H1 (cell line): ENCODE results near the gene FCMR. TPM values are rescaled to one million over a fixed set of nuclear protein-coding genes. Genes with fewer than 3 reads are reported as not detected.

Source experiments
- CTCF ChIA-PET: fragments of 300-600 bp; sonication (Branson Sonifier 250); formaldehyde crosslinking; loops from one replicate; lab custom pipeline; 2021; ENCODE audit not compliant: partially characterized antibody; lab: Charles Lee
- POLR2A ChIA-PET: fragments of 300-600 bp; sonication (Branson Sonifier 250); formaldehyde crosslinking; loops from one replicate; lab custom pipeline; 2021; ENCODE audit warnings: inconsistent platforms; ENCODE audit not compliant: partially characterized antibody; lab: Charles Lee
- DNase-seq, 2 experiments: peaks; one replicate each; pipeline versions ENCODE4 v3.0.0 to v3.0.0-alpha.2; 2010 to 2022; ENCODE audit warnings: low spot score in 2 of 2, low read depth in 1 of 2, mixed read lengths in 1 of 2
- FAIRE-seq: peaks from 2 replicates; lab custom pipeline; 2011; peaks lifted over from hg19 to GRCh38; lab: Jason Lieb, UNC
- H2AFZ ChIP-seq: 2 replicates; pipeline ENCODE4 v1.8.1; 2012; ENCODE audit warnings: low read length, inconsistent platforms
- H2AK5ac ChIP-seq: 2 replicates; pipeline ENCODE4 v1.6.1; 2013; ENCODE audit warnings: low read depth, low read length
- H2BK120ac ChIP-seq: replicated peaks from 2 replicates; pipeline ENCODE3; 2013; ENCODE audit warnings: low read depth, low read length, inconsistent platforms
- H2BK12ac ChIP-seq: 2 replicates; pipeline ENCODE4 v1.6.1; 2013; ENCODE audit warnings: low read depth, low read length
- H2BK15ac ChIP-seq: 2 replicates; pipeline ENCODE4 v1.6.1; 2013; ENCODE audit warnings: low read length
- H2BK20ac ChIP-seq: 2 replicates; pipeline ENCODE4 v1.6.1; 2013; ENCODE audit warnings: low read length
- H2BK5ac ChIP-seq: 2 replicates; pipeline ENCODE4 v1.6.1; 2013; ENCODE audit warnings: low read depth, low read length
- H3K14ac ChIP-seq: 2 replicates; pipeline ENCODE4 v1.6.1; 2013; ENCODE audit warnings: inconsistent platforms; ENCODE audit not compliant: insufficient read length
- H3K18ac ChIP-seq: 2 replicates; pipeline ENCODE4 v1.6.1; 2013; ENCODE audit warnings: low read length; ENCODE audit errors: extremely low read depth
- H3K23ac ChIP-seq: 2 replicates; pipeline ENCODE4 v1.6.1; 2013; ENCODE audit warnings: inconsistent platforms; ENCODE audit not compliant: insufficient read length
- H3K23me2 ChIP-seq: 2 replicates; pipeline ENCODE4 v1.6.1; 2013; ENCODE audit warnings: low read depth, low read length
- H3K27ac ChIP-seq: 2 replicates; pipeline ENCODE4 v1.6.1; 2011; ENCODE audit warnings: low read depth, low read length, inconsistent platforms
- H3K27me3 ChIP-seq, 4 experiments: replicated peaks in 1 of 4; 1 replicate in 1 of 4; 2 replicates in 3 of 4; pipeline versions ENCODE4 v1.6.1 to v1.8.1; 2011 to 2013; ENCODE audit warnings: low read length in 3 of 4, mild to moderate bottlenecking in 3 of 4, inconsistent platforms in 2 of 4, mixed read lengths in 2 of 4, moderate library complexity in 1 of 4; ENCODE audit not compliant: control insufficient read depth in 3 of 4, insufficient read depth in 3 of 4; ENCODE audit errors: extremely low read depth in 1 of 4
- H3K36me3 ChIP-seq, 4 experiments: 2 replicates each; pipeline versions ENCODE4 v1.6.1 to v1.8.1; 2011 to 2013; ENCODE audit warnings: mild to moderate bottlenecking in 4 of 4, low read length in 3 of 4, moderate library complexity in 2 of 4, control low read depth in 1 of 4, inconsistent platforms in 1 of 4; ENCODE audit not compliant: insufficient read depth in 4 of 4, control insufficient read depth in 2 of 4
- H3K4ac ChIP-seq: replicated peaks from 2 replicates; pipeline ENCODE3; 2013; ENCODE audit warnings: low read length, low read depth, mixed read lengths, inconsistent platforms; ENCODE audit not compliant: insufficient read length
- H3K4me1 ChIP-seq, 4 experiments: replicated peaks in 1 of 4; 1 replicate in 1 of 4; 2 replicates in 3 of 4; pipeline versions ENCODE4 v1.6.1 to v1.8.1; 2011 to 2013; ENCODE audit warnings: low read length in 3 of 4, inconsistent platforms in 2 of 4, mixed read lengths in 1 of 4; ENCODE audit not compliant: insufficient read depth in 4 of 4, control insufficient read depth in 3 of 4
- H3K4me2 ChIP-seq, 2 experiments: 2 replicates each; pipeline versions ENCODE4 v1.6.1 to v1.8.1; 2011 to 2013; ENCODE audit warnings: low read depth in 2 of 2, low read length in 2 of 2, control low read depth in 1 of 2, inconsistent platforms in 1 of 2, mild to moderate bottlenecking in 1 of 2; ENCODE audit not compliant: insufficient read depth in 1 of 2
- H3K4me3 ChIP-seq, 4 experiments: fragments of 200-600, 300-600 bp in 1 of 4; sonication (generic), shearing (Covaris generic), sonication (Bioruptor Twin) in 1 of 4; 2 replicates each; pipeline versions ENCODE4 v1.5.1 to v1.8.1; 2011 to 2016; ENCODE audit warnings: low read length in 4 of 4, low read depth in 3 of 4, control low read depth in 2 of 4, inconsistent platforms in 2 of 4, mild to moderate bottlenecking in 2 of 4, mixed read lengths in 1 of 4, moderate library complexity in 1 of 4; ENCODE audit not compliant: insufficient read depth in 2 of 4; ENCODE audit errors: extremely low read depth in 1 of 4
- H3K56ac ChIP-seq: replicated peaks from 2 replicates; pipeline ENCODE3; 2013; ENCODE audit warnings: low read depth, mild to moderate bottlenecking, mixed read lengths, low read length, inconsistent platforms; ENCODE audit not compliant: insufficient read length
- H3K79me1 ChIP-seq: 2 replicates; pipeline ENCODE4 v1.6.1; 2013; ENCODE audit warnings: low read depth, low read length, control low read depth
- H3K79me2 ChIP-seq, 2 experiments: 2 replicates each; pipeline versions ENCODE4 v1.6.1 to v1.8.1; 2012 to 2013; ENCODE audit warnings: low read length in 2 of 2, mild to moderate bottlenecking in 2 of 2, inconsistent platforms in 1 of 2; ENCODE audit not compliant: insufficient read depth in 2 of 2, control insufficient read depth in 1 of 2
- H3K9ac ChIP-seq, 4 experiments: replicated peaks in 1 of 4; 1 replicate in 1 of 4; 2 replicates in 3 of 4; pipeline versions ENCODE4 v1.6.1 to v1.8.1; 2011 to 2013; ENCODE audit warnings: low read depth in 3 of 4, low read length in 3 of 4, control low read depth in 2 of 4, mild to moderate bottlenecking in 2 of 4, moderate library complexity in 2 of 4, inconsistent platforms in 1 of 4; ENCODE audit errors: extremely low read depth in 1 of 4
- H3K9me3 ChIP-seq, 2 experiments: 2 replicates each; pipeline versions ENCODE4 v1.6.1 to v1.8.1; 2012 to 2013; ENCODE audit warnings: mild to moderate bottlenecking in 2 of 2, moderate library complexity in 2 of 2, control low read depth in 1 of 2, inconsistent platforms in 1 of 2, low read depth in 1 of 2, low read length in 1 of 2, mixed read lengths in 1 of 2; ENCODE audit not compliant: insufficient read depth in 2 of 2
- H4K20me1 ChIP-seq, 2 experiments: replicated peaks in 1 of 2; 2 replicates each; pipeline versions ENCODE3 to v1.8.1; 2011 to 2013; ENCODE audit warnings: inconsistent platforms in 2 of 2, low read length in 2 of 2, mild to moderate bottlenecking in 1 of 2; ENCODE audit not compliant: insufficient read depth in 2 of 2, control insufficient read depth in 1 of 2
- H4K5ac ChIP-seq: 2 replicates; pipeline ENCODE4 v1.6.1; 2013; ENCODE audit warnings: low read length, low read depth, mixed read lengths, inconsistent platforms; ENCODE audit not compliant: insufficient read length
- H4K8ac ChIP-seq: 2 replicates; pipeline ENCODE4 v1.8.0; 2013; ENCODE audit warnings: mild to moderate bottlenecking, moderate library complexity, low read length, inconsistent platforms; ENCODE audit not compliant: insufficient read depth; ENCODE audit errors: extremely low read depth
- H4K91ac ChIP-seq: replicated peaks from 2 replicates; pipeline ENCODE3; 2013; ENCODE audit warnings: low read length, mixed read lengths, inconsistent platforms; ENCODE audit not compliant: insufficient read length
- GABPA ChIP-seq: IDR thresholded peaks from 2 replicates; pipeline ENCODE4 v1.6.1; 2011; ENCODE audit warnings: mild to moderate bottlenecking, low read length, moderate library complexity, borderline replicate concordance; ENCODE audit not compliant: insufficient read depth
- GTF2F1 ChIP-seq: IDR thresholded peaks from 2 replicates; pipeline ENCODE4 v1.6.1; 2012; ENCODE audit warnings: low read depth, low read length, improper control_type of control experiment, borderline replicate concordance
- SP1 ChIP-seq: IDR thresholded peaks from 2 replicates; pipeline ENCODE4 v1.6.1; 2011; ENCODE audit warnings: low read depth, low read length
- WGBS, 2 experiments: shearing (Covaris generic) in 1 of 2; methylation state at CpG; one replicate each; pipeline versions ENCODE4 v1.1.6 to v1.1.7; 2013 to 2015; ENCODE audit warnings: low lambda C conversion rate in 2 of 2, mixed read lengths in 2 of 2, inconsistent platforms in 1 of 2, low coverage in 1 of 2, missing lambda C conversion rate in 1 of 2; ENCODE audit not compliant: insufficient replicate concordance in 2 of 2, insufficient coverage in 1 of 2, insufficient read length in 1 of 2; ENCODE audit errors: extremely low coverage in 1 of 2, missing lambda C conversion rate in 1 of 2; 5-methylcytosine and 5-hydroxymethylcytosine counted together
- polyA plus RNA-seq, 7 experiments: library from polyadenylated mRNA; depleted of rRNA in 3 of 7; stranded (reverse) in 5 of 7; unstranded in 2 of 7; fragments of >200 nt in 5 of 7; fragments of 200-250 nt in 2 of 7; gene quantifications; 1 replicate in 5 of 7; 2 replicates in 1 of 7; 4 replicates in 1 of 7; pipeline versions ENCODE4 v1.2.1 to v1.2.3, GENCODE V29; 2011 to 2013; ENCODE audit warnings: missing spikeins in 2 of 7, mixed read lengths in 2 of 7
- total RNA-seq: library from RNA; stranded (reverse); fragmentation: NEBNext Ultra II Directional; extraction: Animal tissue kit (Norgen Biotek cat#: 25700); gene quantifications from 2 replicates; pipeline ENCODE4 v1.2.1, GENCODE V29; 2021
- TF ChIP-seq, protein P1 (sequence below): IDR thresholded peaks from 2 replicates; pipeline ENCODE4 v1.6.1; 2012; ENCODE audit warnings: low read length, inconsistent platforms

FCMR gene
- total and polyA plus RNA-seq, 2 of the 8 experiments (the other 6 are each of a cell fraction or from before 2014, with no cell fraction given) = 0.53 TPM; not detected in 1

DNA sequence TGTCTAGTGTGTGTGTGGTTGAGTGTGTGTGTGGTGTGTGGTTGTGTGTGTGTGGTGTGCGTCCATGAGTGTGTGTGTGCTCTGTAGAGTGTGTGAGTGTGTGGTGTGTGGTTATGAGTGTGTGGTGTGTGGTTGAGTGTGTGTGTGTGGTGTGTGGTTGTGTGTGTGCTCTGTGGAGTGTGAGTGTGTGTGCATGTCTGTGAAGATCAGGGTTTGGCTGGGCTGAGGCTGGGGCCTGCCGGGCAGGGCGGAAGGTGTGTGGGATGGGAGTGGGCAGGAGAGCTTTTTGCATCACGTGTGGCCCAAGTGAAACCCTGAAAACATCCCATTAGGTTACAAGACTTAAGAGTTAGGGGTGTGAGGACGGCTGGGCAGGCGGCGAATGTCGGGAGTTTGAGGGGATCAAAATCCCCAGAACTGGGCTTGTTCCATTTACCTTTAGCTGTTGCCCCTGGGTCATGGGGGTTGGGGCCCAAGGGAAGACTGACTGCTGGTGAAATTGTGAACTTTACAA, 2.9 kb upstream of the FCMR start:
- H3K9ac ChIP-seq = no peak overlapping the region
- no peak overlapping the region for H3K23ac ChIP-seq
- no peak overlapping the region for H3K4me3 ChIP-seq
- peak overlapping the region; percentile 90; the same call in 1 of the 2 replicates for H2BK15ac ChIP-seq
- DNase-seq (no peak), FAIRE-seq (no peak)
- H3K36me3 ChIP-seq = peaks cover 0 to 5% (median 0%) of the 10 kb centered on the region in 4 experiments; a peak in 1 of 8 replicates
- ChIA-PET CTCF (interaction anchor here (0.6 to 13.8 kb wide), 14 partner anchors 7 to 184 kb away, joined by 3 to 226 read pairs (median 4); partner anchors contain the start of genes FCMR, IL20 and PIGR), POLR2A (interaction anchor here (0.9 to 1.0 kb wide), 2 partner anchors 12 to 48 kb away, joined by 3 read pairs; no protein-coding TSS in a partner anchor)
- H3K56ac ChIP-seq = peak overlapping the region; percentile 94
- peaks cover 0 to 2% (median 0%) of the 10 kb centered on the region in 4 experiments; a peak in 1 of 7 replicates for H3K27me3 ChIP-seq
- H4K8ac ChIP-seq = no peak overlapping the region
- H2BK20ac ChIP-seq = peak overlapping the region; percentile 3; the same call in 1 of the 2 replicates
- no peak overlapping the region; a peak in 1 of 4 replicates for H3K4me2 ChIP-seq
- H3K4me1 ChIP-seq = no peaks in the 10 kb centered on the region
- H3K79me2 ChIP-seq = no peaks in the 10 kb centered on the region
- peak overlapping the region; percentile 91 for H2AK5ac ChIP-seq
- 0 out of 2 replicates have a peak, but pooled peaks cover 2% of the 10 kb centered on the region for H3K79me1 ChIP-seq
- peak overlapping the region; percentile 96 for H4K91ac ChIP-seq
- H3K23me2 ChIP-seq = peaks cover 12% of the 10 kb centered on the region
- no peak overlapping the region for H2AFZ ChIP-seq
- TF ChIP-seq GABPA (no peak), GTF2F1 (no peak), SP1 (no peak)
- TF ChIP-seq, protein P1, sequence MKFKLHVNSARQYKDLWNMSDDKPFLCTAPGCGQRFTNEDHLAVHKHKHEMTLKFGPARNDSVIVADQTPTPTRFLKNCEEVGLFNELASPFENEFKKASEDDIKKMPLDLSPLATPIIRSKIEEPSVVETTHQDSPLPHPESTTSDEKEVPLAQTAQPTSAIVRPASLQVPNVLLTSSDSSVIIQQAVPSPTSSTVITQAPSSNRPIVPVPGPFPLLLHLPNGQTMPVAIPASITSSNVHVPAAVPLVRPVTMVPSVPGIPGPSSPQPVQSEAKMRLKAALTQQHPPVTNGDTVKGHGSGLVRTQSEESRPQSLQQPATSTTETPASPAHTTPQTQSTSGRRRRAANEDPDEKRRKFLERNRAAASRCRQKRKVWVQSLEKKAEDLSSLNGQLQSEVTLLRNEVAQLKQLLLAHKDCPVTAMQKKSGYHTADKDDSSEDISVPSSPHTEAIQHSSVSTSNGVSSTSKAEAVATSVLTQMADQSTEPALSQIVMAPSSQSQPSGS = no peak
- no peak overlapping the region for H3K14ac ChIP-seq
- no peak overlapping the region for H3K27ac ChIP-seq
- peak overlapping the region; percentile 63 for H3K4ac ChIP-seq
- no peaks in the 10 kb centered on the region; a peak in 1 of 4 replicates for H3K9me3 ChIP-seq
- WGBS, 2 experiments = 91% methylated on average over 8 of the region's 8 CpGs; no CpG with 5 or more reads in 1 of the 2 experiments
- H4K5ac ChIP-seq = no peak overlapping the region
- peaks cover 0 to 11% of the 10 kb centered on the region in 2 experiments for H4K20me1 ChIP-seq
- peak overlapping the region; percentile 11; the same call in 1 of the 2 replicates for H2BK5ac ChIP-seq
- no peak overlapping the region; the same call in 1 of the 2 replicates for H3K18ac ChIP-seq
- peak overlapping the region; percentile 53; the same call in 1 of the 2 replicates for H2BK12ac ChIP-seq
- H2BK120ac ChIP-seq = no peak overlapping the region
